Stimulated activated CD8-positive, alpha-beta memory T cell treated with anti-CD3 and anti-CD28 coated beads, Interleukin-2, amount 100 ng/mL, for 1 hour (primary cell): Measurements from ENCODE around the gene TPD52L2.
"Not testable (repeated sequence)": the region's sequence is repeated elsewhere in the genome, so short reads cannot be mapped to it uniquely, and the experiment has no call there.

Source experiments
- DNase-seq, 2 donors: peaks; one replicate each; pipeline ENCODE4 v3.0.0-alpha.2; 2020; ENCODE audit warnings: low read depth in 2 of 2

TPD52L2 gene

GRCh38 chr20:63855363-63856097 is 9.5 kb upstream of the TPD52L2 start:
- no peak for DNase-seq

- DNase-seq, result no peak
These were observed 9.0 kb upstream of the TPD52L2 start for GRCh38 chr20:63856098-63856511.

GRCh38 chr20:63857764-63858392 is 7.2 kb upstream of the TPD52L2 start:
- no peak for DNase-seq

- no peak for DNase-seq
These were observed 6.5 kb upstream of the TPD52L2 start for GRCh38 chr20:63858393-63859165.

GRCh38 chr20:63859166-63859699 is 5.8 kb upstream of the TPD52L2 start:
- DNase-seq, result no peak

GRCh38 chr20:63860325-63861051 is 4.6 kb upstream of the TPD52L2 start:
- DNase-seq, result no peak

- no peak for DNase-seq
These were observed 3.6 kb upstream of the TPD52L2 start, which contains the start of gene ABHD16B for GRCh38 chr20:63861365-63861934. Gene ABHD16B, plus strand, starts transcription at chr20:63861498. Its CDS starts 43 bp downstream, at chr20:63861541.

GRCh38 chr20:63861981-63862901 is 2.8 kb upstream of the TPD52L2 start:
- no peak for DNase-seq

- no peak for DNase-seq
These were observed 1.9 kb upstream of the TPD52L2 start for GRCh38 chr20:63863021-63863797.

- DNase-seq, result peak; percentile 61 to 65
These were observed 1.1 kb upstream of the TPD52L2 start for GRCh38 chr20:63863798-63864544.

GRCh38 chr20:63864545-63864977 is 509 bp upstream of the TPD52L2 start:
- no peak for DNase-seq

GRCh38 chr20:63867042-63867441 is 2.0 kb downstream of the TPD52L2 start:
- DNase-seq, result not testable (repeated sequence)

- DNase-seq, result no peak
These were observed 3.2 kb downstream of the TPD52L2 start for GRCh38 chr20:63868264-63868663.

- no peak for DNase-seq
These were observed 8.5 kb downstream of the TPD52L2 start for GRCh38 chr20:63873477-63873971.

- DNase-seq, result not testable (repeated sequence)
These were observed 9.2 kb downstream of the TPD52L2 start for GRCh38 chr20:63874241-63874640.

- no peak for DNase-seq
These were observed 11.5 kb downstream of the TPD52L2 start for GRCh38 chr20:63876489-63877036.

- DNase-seq, result no peak
These were observed 12.8 kb downstream of the TPD52L2 start for GRCh38 chr20:63877755-63878470.
